ENCODE results near the gene ABHD2.

GRCh38 chr15:89118481-89118989 is 30.3 kb downstream of the ABHD2 start:
- TF ChIP-seq CTCF (IDR thresholded peaks at IDR 0.05) (no peak), POLR2A (IDR thresholded peaks at IDR 0.05) (no peak)

Measured in heart left ventricle (tissue), 13 donors.